Measurements from ENCODE around the gene RPS3A. TPM values are rescaled to one million over a fixed set of nuclear protein-coding genes. Genes with fewer than 3 reads are reported as not detected.

RPS3A gene
- total and polyA plus RNA-seq, 9 of the 15 experiments (the other 6 are each of a cell fraction or from before 2014, with no cell fraction given), result 2,102 to 5,488 (median 3,554) TPM

DNA sequence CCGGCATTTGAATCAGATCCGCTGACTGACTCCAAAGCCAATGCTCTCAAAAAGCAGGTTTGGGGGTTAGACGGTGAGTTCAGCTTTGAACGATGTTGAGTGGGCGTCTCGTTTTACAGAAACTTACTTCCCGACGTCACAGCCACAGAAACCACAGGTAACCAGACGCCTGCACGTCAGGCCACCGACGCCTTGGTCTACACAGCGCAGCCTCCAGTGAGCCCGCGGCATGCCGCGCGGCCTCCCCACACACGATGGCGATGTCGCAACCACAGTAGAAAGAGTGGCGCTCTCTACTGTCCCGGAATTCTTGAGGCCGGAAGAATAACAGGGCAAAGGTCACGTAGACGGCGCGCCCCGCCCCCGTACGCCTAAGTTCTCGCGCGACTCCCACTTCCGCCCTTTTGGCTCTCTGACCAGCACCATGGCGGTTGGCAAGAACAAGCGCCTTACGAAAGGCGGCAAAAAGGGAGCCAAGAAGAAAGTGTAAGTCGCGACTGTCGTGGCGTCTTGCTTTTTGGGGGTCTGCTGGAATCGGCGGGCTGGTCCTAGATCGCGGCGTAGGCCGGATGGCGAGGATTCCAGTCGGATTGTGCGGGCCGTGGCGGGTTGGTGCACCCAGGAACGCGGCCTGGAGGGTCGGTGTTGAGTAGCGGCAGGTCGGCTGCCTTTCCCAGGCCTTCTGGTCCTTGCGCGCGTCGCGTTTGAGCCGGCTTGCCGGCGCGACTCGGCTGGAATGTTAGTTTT lies at the start of gene RPS3A (continued):
- TF ChIP-seq CTCF (IDR thresholded peaks at IDR 0.05 in 2 of 3, conservative IDR thresholded peaks at IDR 0.05 in 1 of 3; ENCODE audit: insufficient read depth in 2 of 3, low read depth in 1 of 3, low read length in 3 of 3) (peak; percentile 87 to 96 (median 96)), BRD9 (IDR thresholded peaks at IDR 0.05; ENCODE audit: low read depth, partially characterized antibody) (peak; percentile 100), CBFB (CRISPR knock-in tag; IDR thresholded peaks at IDR 0.05) (peak; percentile 99), STAT5A (IDR thresholded peaks at IDR 0.05; ENCODE audit: borderline replicate concordance, low read length) (peak; percentile 67; the same call in 1 of the 2 replicates), ETV5 (CRISPR knock-in tag; IDR thresholded peaks at IDR 0.05; ENCODE audit: low read depth) (peak; percentile 99), ZNF518B (CRISPR knock-in tag; IDR thresholded peaks at IDR 0.05) (no peak), POLR2A (conservative IDR thresholded peaks at IDR 0.05) (peak; percentile 100), PHF20 (IDR thresholded peaks at IDR 0.05; ENCODE audit: partially characterized antibody) (peak; percentile 97), USF1 (CRISPR knock-in tag; IDR thresholded peaks at IDR 0.05) (peak; percentile 11; the same call in 1 of the 2 replicates), PML (IDR thresholded peaks at IDR 0.05; ENCODE audit: low read length) (peak; percentile 87), ETS1 (conservative IDR thresholded peaks at IDR 0.05; ENCODE audit: control insufficient read depth, low read depth, low read length) (peak; percentile 84), TBP (optimal IDR thresholded peaks at IDR 0.05; ENCODE audit: low read depth, low read length) (peak; percentile 99), TOE1 (IDR thresholded peaks at IDR 0.05; ENCODE audit: borderline replicate concordance) (peak; percentile 68; the same call in 1 of the 2 replicates), TOE1 (CRISPR knock-in tag; IDR thresholded peaks at IDR 0.05; ENCODE audit: borderline replicate concordance, low read depth) (peak; percentile 76), ZNF140 (CRISPR knock-in tag; IDR thresholded peaks at IDR 0.05) (no peak), ZEB2 (IDR thresholded peaks at IDR 0.05) (peak; percentile 50; the same call in 1 of the 2 replicates), ASH1L (IDR thresholded peaks at IDR 0.05; ENCODE audit: borderline replicate concordance, low read depth, partially characterized antibody) (peak; percentile 79), FOXP4 (CRISPR knock-in tag; IDR thresholded peaks at IDR 0.05; ENCODE audit: borderline replicate concordance) (peak; percentile 87)
